CD8-positive, alpha-beta memory T cell (primary cell): ENCODE data around the gene FEM1B. TPM values are rescaled to one million over a fixed set of nuclear protein-coding genes. Genes with fewer than 3 reads are reported as not detected.

Source experiments
- CTCF ChIA-PET: fragments of 350-600 bp; sonication (Branson Sonifier 250); formaldehyde crosslinking; loops from one replicate; lab custom pipeline; 2021; ENCODE audit warnings: antibody characterized with exemption; lab: Charles Lee
- POLR2A ChIA-PET: fragments of 350-600 bp; sonication (Branson Sonifier 250); formaldehyde crosslinking; loops from one replicate; lab custom pipeline; 2021; ENCODE audit warnings: antibody characterized with exemption; lab: Charles Lee
- DNase-seq, 5 donors: peaks; one replicate each; pipeline versions ENCODE4 v3.0.0 to v3.0.0-alpha.2; 2020 to 2022; ENCODE audit warnings: mixed read lengths in 1 of 5
- H3K27ac ChIP-seq: one replicate; pipeline ENCODE4 v1.7.0; 2013; ENCODE audit warnings: low read depth, mild to moderate bottlenecking, low read length, moderate library complexity
- H3K27me3 ChIP-seq: 2 replicates; pipeline ENCODE4 v1.7.0; 2013; ENCODE audit warnings: low read length, mild to moderate bottlenecking; ENCODE audit not compliant: insufficient read depth, poor library complexity, severe bottlenecking
- H3K36me3 ChIP-seq: 2 replicates; pipeline ENCODE4 v1.7.0; 2013; ENCODE audit warnings: mild to moderate bottlenecking, low read length, moderate library complexity; ENCODE audit not compliant: insufficient read depth
- H3K4me1 ChIP-seq: 2 replicates; pipeline ENCODE4 v1.7.0; 2013; ENCODE audit warnings: mild to moderate bottlenecking, low read length, moderate library complexity; ENCODE audit not compliant: insufficient read depth
- H3K4me3 ChIP-seq: 2 replicates; pipeline ENCODE4 v1.7.0; 2013; ENCODE audit warnings: mild to moderate bottlenecking, low read length
- H3K9me3 ChIP-seq: 2 replicates; pipeline ENCODE4 v1.7.0; 2013; ENCODE audit warnings: mild to moderate bottlenecking, low read length
- H3K27ac Mint-ChIP-seq, 8 donors: one replicate each; pipeline ENCODE4 v1.8.0; 2020 to 2021; ENCODE audit warnings: mixed read lengths in 8 of 8, mild to moderate bottlenecking in 6 of 8, inconsistent platforms in 3 of 8, moderate library complexity in 3 of 8
- H3K27me3 Mint-ChIP-seq, 2 donors: one replicate each; pipeline ENCODE4 v1.8.0; 2020 to 2021; ENCODE audit warnings: mixed read lengths in 2 of 2, mild to moderate bottlenecking in 1 of 2, moderate library complexity in 1 of 2
- H3K36me3 Mint-ChIP-seq, 3 donors: one replicate each; pipeline ENCODE4 v1.8.0; 2020 to 2021; ENCODE audit warnings: mixed read lengths in 3 of 3, inconsistent platforms in 1 of 3, mild to moderate bottlenecking in 1 of 3
- H3K4me1 Mint-ChIP-seq, 3 donors: one replicate each; pipeline ENCODE4 v1.8.0; 2020 to 2021; ENCODE audit warnings: mixed read lengths in 3 of 3, inconsistent platforms in 1 of 3, mild to moderate bottlenecking in 1 of 3
- H3K4me3 Mint-ChIP-seq, 7 donors: one replicate each; pipeline ENCODE4 v1.8.0; 2020 to 2021; ENCODE audit warnings: mixed read lengths in 7 of 7, mild to moderate bottlenecking in 6 of 7, moderate library complexity in 4 of 7, inconsistent platforms in 2 of 7
- H3K9me3 Mint-ChIP-seq, 5 donors: one replicate each; pipeline ENCODE4 v1.8.0; 2020 to 2022; ENCODE audit warnings: mixed read lengths in 5 of 5, mild to moderate bottlenecking in 3 of 5, moderate library complexity in 2 of 5, inconsistent platforms in 1 of 5
- polyA plus RNA-seq: library from polyadenylated mRNA; unstranded; fragments of 300-500 nt; fragmentation: Illumina TruSeq; gene quantifications from one replicate; pipeline ENCODE4 v1.2.3, GENCODE V29; 2021
- total RNA-seq, 2 experiments: library from RNA; stranded (reverse); gene quantifications; one replicate each; pipeline ENCODE4 v1.2.3, GENCODE V29; 2021

Gene FEM1B
- total and polyA plus RNA-seq, 3 experiments from 2014 or later = 16.9 to 39.6 (median 37.7) TPM

- POLR2A ChIA-PET = no interaction called here
- Mint-ChIP-seq H3K27me3 (peaks cover 12 to 39% of the 10 kb centered on the region in 2 donors), H3K4me1 (peaks cover 0 to 8% (median 0%) of the 10 kb centered on the region in 3 donors), H3K36me3 (no peaks in the 10 kb centered on the region), H3K4me3 (no peak overlapping the region), H3K9me3 (no peaks in the 10 kb centered on the region), H3K27ac (peak overlapping the region in 1 of 8 donors; percentile 17)
- Histone ChIP-seq H3K9me3 (no peaks in the 10 kb centered on the region), H3K4me1 (no peaks in the 10 kb centered on the region), H3K27me3 (peaks cover 8% of the 10 kb centered on the region), H3K27ac (no peak overlapping the region), H3K4me3 (no peak overlapping the region), H3K36me3 (no peaks in the 10 kb centered on the region)
- CTCF ChIA-PET = interaction anchor here (0.7 kb wide), 1 partner anchor 9 kb away, joined by 3 read pairs; no protein-coding TSS in a partner anchor
- DNase-seq = no peak
Measured at GRCh38 chr15:68261241-68261640, 16.3 kb upstream of the FEM1B start.

- H3K9me3 Mint-ChIP-seq = no peaks in the 10 kb centered on the region
- H3K36me3 ChIP-seq = no peaks in the 10 kb centered on the region
- POLR2A ChIA-PET = no interaction called here
- no peak overlapping the region for H3K4me3 ChIP-seq
- peaks cover 10 to 39% of the 10 kb centered on the region in 2 donors for H3K27me3 Mint-ChIP-seq
- H3K27ac Mint-ChIP-seq = no peak overlapping the region
- H3K9me3 ChIP-seq = no peaks in the 10 kb centered on the region
- CTCF ChIA-PET = interaction anchor here (0.7 to 1.8 kb wide), 2 partner anchors 9 to 45 kb away, joined by 3 to 5 read pairs; no protein-coding TSS in a partner anchor
- no peak overlapping the region for H3K27ac ChIP-seq
- H3K27me3 ChIP-seq = peaks cover 8% of the 10 kb centered on the region
- H3K4me1 Mint-ChIP-seq = peaks cover 0 to 6% (median 0%) of the 10 kb centered on the region in 3 donors
- H3K4me1 ChIP-seq = no peaks in the 10 kb centered on the region
- H3K4me3 Mint-ChIP-seq = no peak overlapping the region
- H3K36me3 Mint-ChIP-seq = no peaks in the 10 kb centered on the region
- DNase-seq = no peak
Measured at GRCh38 chr15:68261980-68262379, 15.6 kb upstream of the FEM1B start.

DNA sequence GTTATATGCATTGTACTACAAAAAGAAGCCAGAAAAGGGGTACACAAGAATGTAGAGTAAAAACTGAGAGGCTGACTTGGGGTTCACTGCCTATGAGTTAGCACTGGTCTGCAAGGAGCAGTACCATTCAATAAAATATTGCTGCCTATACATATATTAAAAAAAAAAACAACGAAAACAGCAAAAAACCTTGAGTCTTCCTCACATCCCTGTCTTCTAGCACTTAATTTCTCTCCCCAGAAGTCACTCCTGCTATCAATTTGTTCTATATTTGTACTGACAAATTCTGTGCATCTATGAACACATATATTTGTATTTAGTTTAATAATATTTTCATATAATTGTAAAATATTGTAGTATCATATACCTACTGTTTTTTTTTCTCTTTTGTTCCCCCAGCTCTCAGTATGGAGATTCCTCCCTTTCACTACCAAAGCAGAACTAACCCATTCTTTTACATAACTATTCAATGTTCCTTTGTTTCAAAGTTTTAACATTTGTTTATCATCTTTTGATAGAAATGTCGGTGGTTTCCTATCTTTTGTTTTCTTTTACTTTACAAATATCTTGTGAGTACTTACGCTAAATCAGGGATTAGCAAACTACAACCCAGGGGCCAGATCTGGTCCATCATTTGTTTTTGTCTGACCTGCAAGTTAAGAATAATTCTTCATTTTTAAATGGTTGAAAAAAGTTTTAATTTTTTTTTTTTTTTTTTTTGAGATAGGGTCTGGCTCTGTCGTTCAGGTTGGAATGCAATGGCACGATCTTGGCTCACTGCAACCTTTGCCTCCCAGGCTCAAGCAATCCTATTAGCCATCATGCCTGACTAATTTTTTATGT lies 14.8 kb upstream of the FEM1B start:
- Histone ChIP-seq H3K4me1 (no peaks in the 10 kb centered on the region), H3K27me3 (peaks cover 8% of the 10 kb centered on the region), H3K36me3 (no peaks in the 10 kb centered on the region), H3K27ac (no peak overlapping the region), H3K9me3 (no peaks in the 10 kb centered on the region), H3K4me3 (no peak overlapping the region)
- POLR2A ChIA-PET = no interaction called here
- Mint-ChIP-seq H3K9me3 (no peaks in the 10 kb centered on the region), H3K27me3 (peaks cover 13 to 40% of the 10 kb centered on the region in 2 donors), H3K4me1 (no peaks in the 10 kb centered on the region), H3K4me3 (no peak overlapping the region), H3K27ac (no peak overlapping the region), H3K36me3 (no peaks in the 10 kb centered on the region)
- CTCF ChIA-PET = interaction anchor here (1.8 to 2.2 kb wide), 2 partner anchors 10 to 44 kb away, joined by 5 read pairs; no protein-coding TSS in a partner anchor
- no peak for DNase-seq

GRCh38 chr15:68264282-68264681 lies 13.3 kb upstream of the FEM1B start:
- DNase-seq = no peak
- H3K27ac Mint-ChIP-seq = no peak overlapping the region
- H3K4me3 Mint-ChIP-seq = no peak overlapping the region
- Histone ChIP-seq H3K27ac (no peak overlapping the region), H3K27me3 (peaks cover 8% of the 10 kb centered on the region), H3K9me3 (no peaks in the 10 kb centered on the region), H3K36me3 (no peaks in the 10 kb centered on the region), H3K4me1 (no peaks in the 10 kb centered on the region), H3K4me3 (no peak overlapping the region)
- ChIA-PET POLR2A (interaction anchor here (0.7 kb wide), 1 partner anchor 380 kb away, joined by 3 read pairs; no protein-coding TSS in a partner anchor), CTCF (interaction anchor here (1.5 to 2.2 kb wide), 2 partner anchors 9 to 11 kb away, joined by 4 to 5 read pairs; no protein-coding TSS in a partner anchor)
- H3K27me3 Mint-ChIP-seq = peaks cover 15 to 51% of the 10 kb centered on the region in 2 donors
- no peaks in the 10 kb centered on the region for H3K9me3 Mint-ChIP-seq
- H3K4me1 Mint-ChIP-seq = no peaks in the 10 kb centered on the region
- no peaks in the 10 kb centered on the region for H3K36me3 Mint-ChIP-seq

- no peaks in the 10 kb centered on the region for H3K4me1 Mint-ChIP-seq
- H3K9me3 Mint-ChIP-seq = no peaks in the 10 kb centered on the region
- ChIA-PET CTCF (interaction anchor here (1.5 kb wide), 1 partner anchor 10 kb away, joined by 4 read pairs; no protein-coding TSS in a partner anchor), POLR2A (no interaction called here)
- H3K36me3 ChIP-seq = no peaks in the 10 kb centered on the region
- no peak for DNase-seq
- H3K36me3 Mint-ChIP-seq = no peaks in the 10 kb centered on the region
- H3K27me3 Mint-ChIP-seq = peaks cover 15 to 51% of the 10 kb centered on the region in 2 donors
- H3K4me3 Mint-ChIP-seq = no peak overlapping the region
- H3K27ac Mint-ChIP-seq = no peak overlapping the region
- H3K27me3 ChIP-seq = peaks cover 8% of the 10 kb centered on the region
- H3K4me1 ChIP-seq = no peaks in the 10 kb centered on the region
- no peak overlapping the region for H3K27ac ChIP-seq
- no peak overlapping the region for H3K4me3 ChIP-seq
- H3K9me3 ChIP-seq = no peaks in the 10 kb centered on the region
Measured at GRCh38 chr15:68265081-68265480, 12.5 kb upstream of the FEM1B start.

DNA sequence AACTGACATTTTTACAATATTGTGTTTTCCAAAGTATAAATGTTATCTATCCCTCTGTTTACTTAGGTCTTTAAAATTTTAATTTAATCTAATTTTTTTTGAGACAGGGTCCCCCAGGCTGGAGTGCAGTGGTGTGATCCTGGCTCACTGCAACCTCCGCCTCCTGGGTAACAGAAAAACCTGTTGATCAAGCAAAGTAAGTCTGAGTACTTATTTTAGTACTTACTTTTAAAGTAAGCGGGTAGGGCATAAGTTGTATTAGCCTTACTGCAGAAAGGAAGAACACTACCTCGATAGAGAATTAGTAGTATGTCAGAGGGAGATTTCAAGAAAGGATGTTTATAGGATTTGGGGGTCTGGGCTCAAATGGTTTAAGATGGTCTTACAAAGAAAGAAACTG lies 11.9 kb upstream of the FEM1B start:
- Histone ChIP-seq H3K4me3 (no peak overlapping the region), H3K27ac (no peak overlapping the region), H3K36me3 (no peaks in the 10 kb centered on the region), H3K27me3 (peaks cover 8% of the 10 kb centered on the region), H3K4me1 (no peaks in the 10 kb centered on the region), H3K9me3 (no peaks in the 10 kb centered on the region)
- Mint-ChIP-seq H3K27ac (no peak overlapping the region), H3K36me3 (no peaks in the 10 kb centered on the region), H3K9me3 (no peaks in the 10 kb centered on the region), H3K4me3 (no peak overlapping the region), H3K4me1 (no peaks in the 10 kb centered on the region), H3K27me3 (peaks cover 15 to 51% of the 10 kb centered on the region in 2 donors)
- CTCF ChIA-PET = no interaction called here
- POLR2A ChIA-PET = no interaction called here
- no peak for DNase-seq

DNA sequence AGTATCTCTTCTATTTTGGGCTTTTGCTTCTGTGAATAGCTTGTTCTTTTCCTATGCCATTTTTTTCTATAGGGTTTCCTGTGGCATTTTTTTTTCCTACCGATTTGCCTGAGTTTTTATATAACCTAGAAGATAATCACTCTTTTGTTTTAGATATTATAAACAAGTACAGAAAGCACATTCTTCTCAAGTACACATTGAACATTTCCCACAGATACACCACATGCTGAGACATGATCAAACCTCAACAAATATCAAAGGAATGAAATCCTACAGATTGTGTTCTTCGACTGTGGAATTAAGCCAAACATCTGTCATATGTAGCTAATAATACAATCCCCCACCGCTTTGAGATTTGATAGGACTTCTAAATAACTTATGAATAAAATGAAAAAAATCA lies 9.1 kb upstream of the FEM1B start:
- Histone ChIP-seq H3K4me1 (no peaks in the 10 kb centered on the region), H3K9me3 (no peaks in the 10 kb centered on the region), H3K4me3 (no peak overlapping the region), H3K27ac (no peak overlapping the region), H3K27me3 (peaks cover 8% of the 10 kb centered on the region), H3K36me3 (no peaks in the 10 kb centered on the region)
- no peaks in the 10 kb centered on the region for H3K9me3 Mint-ChIP-seq
- POLR2A ChIA-PET = no interaction called here
- no peak overlapping the region for H3K27ac Mint-ChIP-seq
- no peaks in the 10 kb centered on the region for H3K4me1 Mint-ChIP-seq
- H3K36me3 Mint-ChIP-seq = no peaks in the 10 kb centered on the region
- peaks cover 10 to 38% of the 10 kb centered on the region in 2 donors for H3K27me3 Mint-ChIP-seq
- DNase-seq = no peak
- CTCF ChIA-PET = no interaction called here
- no peak overlapping the region for H3K4me3 Mint-ChIP-seq

- H3K9me3 ChIP-seq = no peaks in the 10 kb centered on the region
- Mint-ChIP-seq H3K4me1 (peaks cover 8 to 13% (median 9%) of the 10 kb centered on the region in 3 donors), H3K27me3 (peaks cover 5 to 16% of the 10 kb centered on the region in 2 donors), H3K27ac (no peak overlapping the region), H3K36me3 (no peaks in the 10 kb centered on the region), H3K9me3 (no peaks in the 10 kb centered on the region), H3K4me3 (no peak overlapping the region)
- no peak overlapping the region for H3K4me3 ChIP-seq
- no peak overlapping the region for H3K27ac ChIP-seq
- no peaks in the 10 kb centered on the region for H3K36me3 ChIP-seq
- CTCF ChIA-PET = no interaction called here
- POLR2A ChIA-PET = no interaction called here
- H3K4me1 ChIP-seq = peaks cover 6% of the 10 kb centered on the region
- no peaks in the 10 kb centered on the region for H3K27me3 ChIP-seq
- DNase-seq = no peak
Measured at GRCh38 chr15:68271854-68272471, 5.6 kb upstream of the FEM1B start.
